Smooth muscle cell (in vitro differentiated cells): ENCODE results near the gene FAAP20. TPM values are rescaled to one million over a fixed set of nuclear protein-coding genes. Genes with fewer than 3 reads are reported as not detected.

Experiments
- DNase-seq: peaks from one replicate; lab custom pipeline; 2025; ENCODE audit not compliant: unreplicated experiment; lab: John Stamatoyannopoulos, UW
- H2AFZ ChIP-seq: fragments of 200-600 bp; sonication (generic); 2 replicates; pipeline ENCODE4 v1.6.0; 2016; ENCODE audit warnings: antibody characterized with exemption, low read depth, mild to moderate bottlenecking
- H3F3A ChIP-seq: fragments of 200-600 bp; sonication (generic); 2 replicates; pipeline ENCODE4 v1.6.0; 2017; ENCODE audit warnings: antibody characterized with exemption, low read depth
- H3K27ac ChIP-seq: fragments of 200-600 bp; sonication (generic); 2 replicates; pipeline ENCODE4 v1.5.1; 2016; ENCODE audit warnings: low read depth, mild to moderate bottlenecking
- H3K27me3 ChIP-seq: fragments of 200-600 bp; sonication (generic); 2 replicates; pipeline ENCODE4 v1.6.1; 2016; ENCODE audit warnings: low read depth, mild to moderate bottlenecking
- H3K36me3 ChIP-seq: fragments of 200-600 bp; sonication (generic); 2 replicates; pipeline ENCODE4 v1.5.1; 2016; ENCODE audit warnings: low read depth
- H3K4me1 ChIP-seq: fragments of 200-600 bp; sonication (generic); 2 replicates; pipeline ENCODE4 v1.5.1; 2016; ENCODE audit warnings: low read depth
- H3K4me2 ChIP-seq: fragments of 200-600 bp; sonication (generic); 2 replicates; pipeline ENCODE4 v1.6.0; 2016; ENCODE audit warnings: mild to moderate bottlenecking
- H3K4me3 ChIP-seq: fragments of 200-600 bp; sonication (generic); 2 replicates; pipeline ENCODE4 v1.5.1; 2016; ENCODE audit warnings: mild to moderate bottlenecking
- H3K79me2 ChIP-seq: fragments of 200-600 bp; sonication (generic); 2 replicates; pipeline ENCODE4 v1.6.0; 2016; ENCODE audit warnings: low read depth, mild to moderate bottlenecking
- H3K9ac ChIP-seq: fragments of 200-600 bp; sonication (generic); 2 replicates; pipeline ENCODE4 v1.6.0; 2016; ENCODE audit warnings: low read depth
- H3K9me3 ChIP-seq: fragments of 200-600 bp; sonication (generic); replicated peaks from 2 replicates; pipeline ENCODE4 v1.5.1; 2016; ENCODE audit warnings: low read depth
- H4K20me1 ChIP-seq: fragments of 200-600 bp; sonication (generic); 2 replicates; pipeline ENCODE4 v1.6.0; 2016; ENCODE audit warnings: low read depth
- CTCF ChIP-seq: fragments of 200-600 bp; sonication (generic); IDR thresholded peaks from 2 replicates; pipeline ENCODE4 v1.5.1; 2017; ENCODE audit warnings: borderline replicate concordance, mild to moderate bottlenecking, antibody characterized with exemption; ENCODE audit not compliant: insufficient read depth, poor library complexity, severe bottlenecking
- WGBS: methylation state at CpG from one replicate; pipeline ENCODE4 v1.1.7; 2016; ENCODE audit warnings: low lambda C conversion rate; 5-methylcytosine and 5-hydroxymethylcytosine counted together
- polyA plus RNA-seq: library from polyadenylated mRNA; unstranded; fragments of >200 nt; fragmentation: Nextera tagmentation; extraction: Ambion mirVana; gene quantifications from 2 replicates; pipeline ENCODE4 v1.2.1, GENCODE V29; 2016
- total RNA-seq: library from RNA; depleted of rRNA; stranded (reverse); fragments of >200 nt; gene quantifications from 2 replicates; pipeline ENCODE4 v1.2.3, GENCODE V29; 2014

Gene FAAP20
- total and polyA plus RNA-seq, 2 experiments from 2014 or later: 33.1 to 162 TPM

DNA sequence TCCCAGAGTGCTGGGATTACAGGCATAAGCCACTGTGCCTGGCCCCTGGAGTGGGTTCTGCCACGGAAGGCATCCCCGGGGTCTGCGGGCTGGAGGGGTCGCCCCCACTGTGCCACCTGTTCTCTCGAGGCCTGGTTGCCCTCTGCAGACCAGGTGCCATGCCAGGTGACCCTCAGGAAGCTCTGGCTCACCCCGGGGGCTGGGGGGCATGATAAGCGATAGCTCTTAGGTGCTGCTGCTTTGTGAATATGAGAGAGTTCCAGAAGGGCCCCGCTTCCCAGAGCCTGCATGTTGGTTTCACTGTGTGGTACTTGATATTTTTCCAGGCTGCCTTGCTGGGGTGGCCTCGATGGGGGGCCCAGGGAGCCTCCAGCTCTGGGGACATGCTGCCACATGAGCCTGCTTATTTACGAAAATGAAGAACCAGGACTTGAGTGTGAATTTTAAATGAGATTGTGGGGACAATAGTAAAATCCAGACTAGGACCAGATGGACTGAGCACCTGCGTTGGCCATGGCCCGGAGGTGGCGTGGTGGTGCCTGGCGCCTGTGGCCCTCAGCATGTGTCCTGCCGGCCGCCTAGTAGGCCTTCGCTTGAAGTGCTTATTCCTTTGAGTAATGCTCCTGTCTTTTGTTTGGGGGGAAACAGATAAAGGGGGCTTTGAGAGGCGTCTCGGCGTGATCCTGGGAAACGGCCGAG, 40.9 kb upstream of the FAAP20 start:
- Histone ChIP-seq H3K9ac (no peak overlapping the region), H3K4me3 (no peak overlapping the region), H3K27me3 (no peaks in the 10 kb centered on the region), H4K20me1 (peaks cover 100% of the 10 kb centered on the region), H3K36me3 (no peaks in the 10 kb centered on the region), H3F3A (peaks cover 11% of the 10 kb centered on the region), H3K79me2 (peaks cover 100% of the 10 kb centered on the region), H3K4me1 (peaks cover 49% of the 10 kb centered on the region), H3K27ac (peak overlapping the region; percentile 84), H3K9me3 (no peaks in the 10 kb centered on the region), H3K4me2 (peak overlapping the region; percentile 98), H2AFZ (no peak overlapping the region)
- TF ChIP-seq CTCF: no peak
- no peak for DNase-seq
- 95% methylated on average over 22 of the region's 22 CpGs for WGBS

- Histone ChIP-seq H3K36me3 (no peaks in the 10 kb centered on the region), H3K27me3 (no peaks in the 10 kb centered on the region), H3F3A (peaks cover 9% of the 10 kb centered on the region), H2AFZ (no peak overlapping the region), H3K4me3 (peak overlapping the region; percentile 17), H3K27ac (peak overlapping the region; percentile 84), H3K79me2 (peaks cover 100% of the 10 kb centered on the region), H3K9ac (peak overlapping the region; percentile 50), H4K20me1 (peaks cover 100% of the 10 kb centered on the region), H3K4me2 (peak overlapping the region; percentile 98), H3K4me1 (peaks cover 50% of the 10 kb centered on the region), H3K9me3 (no peaks in the 10 kb centered on the region)
- 72% methylated on average over 4 of the region's 4 CpGs for WGBS
- TF ChIP-seq CTCF: no peak
- no peak for DNase-seq
These were observed 40.2 kb upstream of the FAAP20 start for GRCh38 chr1:2234762-2235113.

DNA sequence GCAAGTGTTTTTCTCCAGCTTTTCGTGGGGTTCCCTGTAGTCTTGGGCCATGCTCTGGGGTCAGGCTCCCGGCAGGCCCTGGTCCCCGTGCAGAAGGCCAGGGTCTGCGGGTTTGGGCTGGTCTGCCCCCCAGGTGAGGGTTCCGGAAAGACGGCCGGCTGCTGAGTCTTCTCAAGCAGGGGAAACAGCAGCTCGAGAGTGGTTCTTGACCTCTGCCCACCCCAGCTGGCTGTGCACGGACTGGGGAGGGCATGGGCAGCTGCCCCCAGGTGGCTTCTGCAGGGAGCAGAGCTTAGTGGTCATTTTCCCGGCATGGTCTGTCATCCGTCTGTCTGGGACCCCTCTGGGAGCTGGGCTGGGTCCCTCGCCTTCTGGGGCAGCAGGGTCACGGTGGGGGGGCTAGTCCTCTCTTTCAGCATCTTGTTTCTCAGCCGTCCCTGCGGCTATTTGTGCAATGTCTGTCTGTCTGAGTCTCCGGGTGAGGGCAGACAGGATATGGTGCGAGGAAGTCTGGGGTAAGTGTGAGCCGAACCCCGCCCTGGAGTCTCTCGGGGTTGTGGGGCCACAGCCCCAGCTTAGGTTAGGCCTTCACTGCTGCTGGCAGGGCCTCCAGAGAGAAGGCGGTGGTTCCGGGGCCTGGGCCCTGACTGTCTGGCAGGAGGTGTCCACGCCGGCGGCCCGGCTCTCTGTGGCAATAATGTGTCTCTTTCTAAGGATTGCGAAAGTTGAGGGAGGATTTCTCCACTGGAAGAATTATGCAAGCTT, 39.6 kb upstream of the FAAP20 start:
- Histone ChIP-seq H3K4me1 (peaks cover 48% of the 10 kb centered on the region), H4K20me1 (peaks cover 100% of the 10 kb centered on the region), H2AFZ (no peak overlapping the region), H3K9me3 (no peaks in the 10 kb centered on the region), H3K79me2 (peaks cover 100% of the 10 kb centered on the region), H3F3A (peaks cover 8% of the 10 kb centered on the region), H3K9ac (peak overlapping the region; percentile 50), H3K27ac (peak overlapping the region; percentile 84), H3K36me3 (no peaks in the 10 kb centered on the region), H3K4me3 (peak overlapping the region; percentile 24), H3K27me3 (no peaks in the 10 kb centered on the region), H3K4me2 (peak overlapping the region; percentile 98)
- TF ChIP-seq CTCF: no peak
- DNase-seq: peak; percentile 42
- 36% methylated on average over 27 of the region's 27 CpGs for WGBS
